NCI-H345 (cell line): ENCODE data around the gene PLPP4.

ENCODE experiments used
- DNase-seq: peaks from one replicate; lab custom pipeline; 2025; lab: John Stamatoyannopoulos, UW

The PLPP4 gene

GRCh38 chr10:120612756-120613155 is 155.7 kb downstream of the PLPP4 start:
- no peak for DNase-seq

- DNase-seq, result no peak
Measured at GRCh38 chr10:120613180-120613579, 156.2 kb downstream of the PLPP4 start.

- no peak for DNase-seq
Measured at GRCh38 chr10:120614680-120615079, 157.7 kb downstream of the PLPP4 start.

GRCh38 chr10:120616311-120616911 is 159.4 kb downstream of the PLPP4 start:
- no peak for DNase-seq

GRCh38 chr10:120628197-120628596 is 171.2 kb downstream of the PLPP4 start:
- no peak for DNase-seq

GRCh38 chr10:120630266-120630665 is 173.2 kb downstream of the PLPP4 start:
- no peak for DNase-seq

GRCh38 chr10:120632047-120632446 is 175.0 kb downstream of the PLPP4 start:
- DNase-seq, result no peak

GRCh38 chr10:120632942-120633341 is 175.9 kb downstream of the PLPP4 start:
- DNase-seq, result no peak

GRCh38 chr10:120634659-120635058 is 177.6 kb downstream of the PLPP4 start:
- no peak for DNase-seq
